Measurements from ENCODE around the gene CSRNP3.

The CSRNP3 gene

DNA sequence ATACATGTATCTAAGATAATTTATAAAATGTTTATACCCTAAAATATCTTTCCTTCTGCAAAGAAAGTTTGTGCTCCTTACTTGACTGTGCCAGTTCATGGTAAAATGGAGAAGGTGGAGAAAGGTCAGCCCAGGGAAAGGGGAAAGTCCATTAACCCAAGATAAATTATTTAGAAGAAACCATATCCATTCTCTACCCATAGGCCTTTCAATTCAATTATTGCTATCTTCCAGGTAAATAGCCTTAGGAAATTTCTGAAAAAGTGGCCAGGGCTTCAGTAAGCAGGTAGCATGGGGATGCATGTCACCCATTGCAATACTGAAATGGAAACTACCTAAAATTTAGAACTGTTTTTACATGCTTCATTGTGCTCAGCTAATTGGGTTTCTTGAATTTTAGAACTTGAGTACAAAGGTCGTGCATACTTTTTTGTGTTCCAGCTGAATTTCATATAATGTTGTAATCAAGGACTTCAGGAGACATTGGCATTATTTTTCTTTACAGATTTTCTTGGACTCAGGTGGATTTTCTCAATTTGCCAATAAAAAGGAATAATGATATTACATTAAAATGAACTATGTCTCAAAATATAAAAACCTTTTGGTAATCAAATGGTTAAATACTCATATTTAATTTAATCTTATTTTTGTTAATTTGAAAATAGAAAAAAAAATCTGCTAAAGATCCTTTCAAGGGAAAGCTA lies 124.9 kb downstream of the CSRNP3 start:
- no peak for DNase-seq

DNA sequence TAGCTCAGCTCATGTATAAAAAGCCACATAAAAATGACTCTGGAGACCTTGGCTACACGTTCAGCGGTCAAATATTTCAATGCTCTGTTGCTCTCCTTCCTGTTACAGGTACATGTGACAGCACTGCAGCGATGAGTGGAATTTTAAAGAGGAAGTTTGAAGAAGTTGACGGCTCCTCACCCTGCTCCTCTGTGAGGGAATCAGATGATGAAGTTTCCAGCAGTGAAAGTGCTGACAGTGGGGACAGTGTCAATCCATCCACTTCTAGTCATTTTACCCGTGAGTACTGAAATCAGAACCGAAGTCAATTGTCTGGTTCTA lies 125.4 kb downstream of the CSRNP3 start:
- no peak for DNase-seq

DNA sequence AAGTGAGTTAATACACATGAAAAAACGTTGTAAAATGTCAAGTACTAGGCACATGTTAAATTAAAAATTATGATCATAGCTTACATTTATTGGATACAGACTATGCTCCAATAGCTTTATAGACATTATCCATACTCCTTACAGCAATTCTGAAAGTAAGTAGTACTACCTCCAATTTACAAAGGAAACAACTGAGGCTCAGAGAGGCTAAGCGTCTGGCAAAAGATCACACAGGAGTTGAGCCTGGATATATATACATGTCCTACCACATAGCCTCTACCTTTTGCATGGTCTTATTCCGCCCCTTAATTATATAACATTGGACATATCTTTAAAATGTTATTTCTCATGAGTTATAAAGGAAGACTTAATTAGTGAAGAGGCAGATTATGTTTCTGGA lies 127.3 kb downstream of the CSRNP3 start:
- no peak for DNase-seq

DNA sequence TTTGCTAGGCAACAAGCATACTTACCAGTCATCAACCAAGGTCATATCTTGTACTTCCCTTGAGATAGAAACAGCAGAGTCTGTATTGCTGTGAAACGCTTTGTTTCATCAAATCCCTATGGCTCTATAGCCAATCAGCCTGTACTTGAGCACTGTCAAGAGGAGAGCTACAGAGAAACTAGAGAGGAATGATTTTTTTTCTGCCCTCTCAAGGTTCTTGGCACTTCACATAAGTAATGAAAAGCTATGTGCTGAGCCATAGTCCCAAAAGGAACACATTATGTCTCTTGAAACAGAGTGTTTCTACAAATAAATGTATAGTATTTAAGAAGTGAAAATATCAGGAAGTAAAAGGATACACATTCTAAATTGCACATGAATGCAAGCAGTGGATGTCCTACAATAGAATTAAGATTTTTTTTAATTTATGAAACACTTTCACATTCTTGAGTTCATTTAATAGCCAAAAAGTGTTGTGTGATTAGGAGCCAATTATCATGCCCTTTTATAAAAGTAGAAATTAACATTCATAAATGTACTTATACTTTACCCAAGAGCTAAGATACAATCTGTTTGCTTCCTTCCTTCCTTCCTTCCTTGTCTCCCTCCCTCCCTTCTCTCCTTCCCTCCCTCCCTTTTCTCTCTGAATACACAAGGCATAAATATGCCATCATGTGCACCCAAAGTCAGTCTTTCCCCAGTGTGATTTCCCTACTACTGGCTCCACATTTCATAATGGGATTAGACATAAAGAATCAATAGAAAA lies 131.8 kb downstream of the CSRNP3 start:
- no peak for DNase-seq

DNA sequence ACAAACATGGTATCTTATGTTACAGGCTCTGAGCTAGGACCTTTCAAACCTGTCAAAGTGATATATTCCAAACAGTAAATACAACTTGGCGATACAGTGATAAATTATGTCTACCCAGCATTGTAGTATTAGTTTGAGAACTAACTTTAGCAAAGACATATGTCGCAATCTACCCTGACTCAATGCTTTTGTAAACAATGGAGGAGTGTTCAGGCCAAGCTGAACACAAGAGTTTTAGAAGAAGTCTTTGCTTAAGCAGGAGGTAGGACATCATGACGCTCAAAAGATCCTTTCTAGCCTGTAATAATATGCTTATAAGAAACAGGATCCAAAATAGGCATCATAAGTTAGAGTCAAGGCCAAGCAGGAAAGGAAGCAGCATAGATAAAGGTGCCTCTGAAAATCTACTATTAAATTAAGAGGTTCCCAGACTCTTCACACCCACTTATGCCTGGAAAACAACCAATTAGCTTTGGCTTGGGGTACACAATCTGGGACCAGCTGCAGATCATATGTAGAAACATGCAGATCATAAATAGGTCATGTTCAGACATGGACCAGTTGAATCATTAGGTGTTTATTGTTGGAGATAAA lies 132.5 kb downstream of the CSRNP3 start:
- DNase-seq: peak; percentile 18

DNA sequence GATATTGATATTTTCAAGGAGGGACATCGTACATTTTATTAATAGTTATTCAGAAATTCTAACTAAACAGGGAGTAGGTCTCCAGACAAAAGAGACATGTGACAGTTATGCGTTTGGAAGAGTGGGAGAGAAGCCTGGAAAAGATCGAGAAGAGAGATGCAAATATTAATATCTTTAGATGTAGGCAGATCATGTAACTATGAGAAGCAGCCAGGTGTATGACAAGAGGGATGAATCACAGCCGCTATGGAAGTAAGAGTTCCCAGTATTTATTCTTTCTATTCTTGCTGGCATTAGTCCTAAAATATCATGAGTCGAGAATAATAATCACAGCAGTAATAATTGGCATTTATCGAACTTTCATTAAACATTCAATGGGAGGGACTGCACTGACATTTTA lies 140.2 kb downstream of the CSRNP3 start:
- no peak for DNase-seq

DNA sequence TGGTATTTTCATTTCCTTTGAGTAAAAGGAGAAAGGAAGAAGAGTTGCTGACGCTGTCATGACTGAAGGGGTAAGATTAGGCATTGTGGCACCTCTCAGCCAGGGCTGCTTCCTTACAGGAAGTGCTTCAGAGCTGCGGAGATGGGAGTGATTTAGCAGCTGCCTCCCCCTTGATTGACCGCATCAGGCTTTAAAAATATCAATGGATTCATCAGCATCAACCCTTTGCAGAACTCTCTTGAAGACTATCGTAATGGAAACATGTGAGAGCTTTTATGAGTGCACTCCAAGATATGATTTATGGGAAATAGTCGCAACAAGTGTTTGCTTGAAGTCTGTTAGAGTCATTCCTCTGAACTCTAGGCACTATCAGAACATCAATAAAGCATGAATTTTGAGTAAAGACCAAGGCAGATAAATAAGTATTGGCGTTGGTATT lies 141.1 kb downstream of the CSRNP3 start:
- DNase-seq: peak; percentile 51

DNA sequence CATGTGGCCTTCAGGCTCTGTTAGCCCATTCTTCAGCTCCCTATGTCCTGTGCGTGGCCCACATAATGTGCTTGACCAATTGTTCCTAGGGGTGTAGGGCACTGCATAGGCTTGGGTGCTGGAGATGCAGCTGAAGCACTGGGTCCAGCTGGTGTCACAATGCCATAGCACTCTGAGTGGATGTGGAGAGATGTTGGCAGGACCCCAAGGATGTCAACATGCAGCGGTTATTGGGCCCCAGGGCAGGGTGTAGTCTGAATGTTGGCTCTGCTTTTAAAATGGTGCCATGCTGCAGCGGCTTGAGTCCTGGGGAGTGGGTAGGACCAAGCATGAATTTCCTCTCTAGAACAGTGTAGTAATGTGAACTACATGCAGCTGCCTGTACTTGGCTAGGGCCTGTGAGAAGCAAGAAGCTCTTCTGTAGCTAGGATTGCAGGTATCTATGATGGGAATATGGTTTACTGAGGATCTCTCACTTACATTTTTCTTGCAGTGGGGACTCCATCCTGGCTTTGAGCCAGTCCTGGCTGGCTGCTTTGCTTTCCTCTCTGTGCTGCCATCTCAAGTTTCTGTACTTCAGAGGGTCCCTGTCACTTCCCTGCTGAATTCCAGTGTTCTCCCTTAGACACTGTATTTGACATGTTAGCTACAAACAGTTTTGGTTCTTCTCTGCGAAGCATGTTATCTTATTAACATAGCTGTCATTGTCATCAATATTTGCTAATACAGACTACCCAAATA lies 148.4 kb downstream of the CSRNP3 start:
- peak; percentile 42 for DNase-seq

DNA sequence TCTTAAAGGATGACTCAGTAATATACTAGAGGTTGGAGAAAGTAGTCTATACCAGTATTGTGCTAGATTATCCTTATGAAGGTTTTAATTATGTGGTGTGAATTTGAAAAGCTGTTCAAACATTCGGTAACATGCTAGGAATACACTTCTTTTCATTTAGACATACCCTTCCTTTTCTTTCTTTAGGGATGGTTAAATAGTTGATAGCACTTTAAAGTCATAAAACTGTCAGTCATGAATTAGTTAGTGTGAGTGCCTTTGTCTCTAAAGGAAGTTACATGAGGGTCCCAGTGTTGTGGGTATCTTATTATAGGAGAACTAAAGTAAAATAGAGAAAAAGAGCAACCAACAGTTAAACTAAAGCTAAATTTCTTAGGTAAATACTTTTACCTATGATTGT lies 149.3 kb downstream of the CSRNP3 start:
- DNase-seq: no peak

DNA sequence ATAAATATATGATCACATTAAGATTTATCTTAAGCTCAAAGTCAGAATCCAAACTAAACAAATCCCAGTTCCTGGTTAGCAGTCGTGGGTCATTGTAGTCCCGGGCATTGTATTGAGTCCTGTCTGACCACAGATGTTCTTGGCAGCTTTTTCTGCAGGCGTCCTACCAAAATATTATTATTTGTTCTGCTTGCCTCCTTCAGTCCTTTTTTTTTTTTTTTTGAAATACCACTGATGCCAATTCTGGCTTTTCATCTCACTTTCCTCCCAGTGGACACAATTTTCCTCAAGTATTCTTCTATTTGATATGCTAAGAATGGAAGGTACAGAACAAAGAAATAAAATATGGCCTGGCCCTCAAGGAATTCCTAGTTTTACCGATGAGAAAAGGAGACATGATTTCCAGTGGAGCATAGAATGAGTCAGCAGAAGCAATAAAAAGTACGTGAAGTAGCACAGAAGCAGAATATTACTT lies 151.6 kb downstream of the CSRNP3 start:
- no peak for DNase-seq

DNA sequence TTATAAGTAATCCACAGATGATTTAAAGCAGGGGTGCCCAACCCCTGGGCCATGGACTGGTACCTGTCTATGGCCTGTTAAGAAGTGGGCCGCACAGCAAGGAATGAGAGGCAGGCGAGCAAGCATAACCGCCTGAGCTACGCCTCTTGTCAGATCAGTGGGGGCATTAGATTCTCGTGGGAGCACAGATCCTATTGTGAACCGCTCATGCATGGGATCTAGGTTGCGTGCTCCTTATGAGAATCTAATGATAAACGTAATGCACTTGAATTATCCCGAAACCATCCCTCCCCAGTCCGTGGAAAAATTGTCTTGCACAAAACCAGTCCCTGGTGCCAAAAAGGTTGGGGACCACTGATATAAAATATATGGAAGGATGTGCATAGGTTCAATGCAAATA lies 153.7 kb downstream of the CSRNP3 start:
- no peak for DNase-seq

DNA sequence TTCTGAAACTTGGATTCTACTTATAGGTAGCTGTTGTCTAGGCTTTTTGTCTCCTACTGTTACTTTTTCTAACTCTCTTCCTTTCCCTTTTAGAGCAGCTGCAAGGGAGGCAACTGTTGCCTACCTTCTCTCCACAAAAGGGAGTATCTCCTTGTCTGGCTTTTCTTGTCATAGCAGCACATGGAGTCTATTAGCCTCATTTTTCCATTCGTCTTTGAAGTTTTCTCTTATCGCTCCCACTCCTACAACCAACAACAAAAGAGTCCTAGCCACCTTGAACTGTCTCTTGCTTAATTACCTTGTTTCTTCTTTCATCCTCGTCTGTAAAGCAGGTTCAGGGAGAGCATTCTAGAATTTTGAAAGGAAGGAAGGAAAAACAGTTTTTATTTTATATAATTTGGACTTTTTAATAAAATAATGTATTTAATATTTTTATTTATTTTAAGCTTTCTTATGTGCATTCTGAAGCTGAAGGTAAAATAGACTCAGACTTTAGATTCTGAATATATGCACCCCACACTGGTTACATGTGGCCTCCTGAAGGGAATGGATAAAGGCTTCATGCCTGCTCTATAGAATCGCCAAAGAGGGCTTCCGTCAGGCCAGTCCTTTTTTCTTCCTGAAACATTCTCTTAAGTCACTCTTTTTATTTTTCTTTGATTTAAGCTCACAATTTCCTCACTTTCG lies 154.4 kb downstream of the CSRNP3 start:
- no peak for DNase-seq

DNA sequence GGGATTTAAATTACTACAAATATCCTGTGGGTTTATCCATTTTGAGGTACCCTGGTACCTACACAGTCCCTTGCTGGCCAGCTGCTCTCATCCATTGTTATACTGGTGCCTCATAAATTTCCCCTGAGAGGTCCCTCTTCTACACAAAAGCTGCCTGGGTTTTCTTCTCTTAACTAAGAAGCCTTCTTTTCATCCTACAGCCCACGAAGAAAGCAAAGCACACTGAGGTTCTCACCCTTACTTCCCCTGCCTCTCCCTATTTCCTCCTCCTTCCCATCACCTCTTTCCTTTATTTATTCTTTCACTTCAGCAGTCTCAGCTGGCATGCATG lies 154.9 kb downstream of the CSRNP3 start:
- no peak for DNase-seq

DNA sequence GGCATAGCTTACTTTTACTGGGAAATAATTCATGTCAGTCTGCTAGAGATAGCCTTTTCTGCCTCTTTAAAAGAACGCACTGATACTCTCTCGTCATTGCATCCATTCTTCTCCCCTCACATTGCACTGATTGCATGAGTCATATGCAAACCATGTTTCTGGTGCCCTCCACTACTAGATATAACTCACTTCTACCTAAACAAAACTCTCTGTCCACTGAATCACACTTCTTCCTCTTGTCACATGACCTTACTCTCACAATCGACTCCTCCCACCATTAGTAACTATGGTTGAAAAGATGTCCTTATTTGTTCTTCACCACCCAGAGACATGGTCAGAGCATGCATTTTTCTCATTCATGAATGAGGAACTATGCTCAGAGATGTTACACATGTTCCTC lies 158.0 kb downstream of the CSRNP3 start:
- DNase-seq: no peak

DNA sequence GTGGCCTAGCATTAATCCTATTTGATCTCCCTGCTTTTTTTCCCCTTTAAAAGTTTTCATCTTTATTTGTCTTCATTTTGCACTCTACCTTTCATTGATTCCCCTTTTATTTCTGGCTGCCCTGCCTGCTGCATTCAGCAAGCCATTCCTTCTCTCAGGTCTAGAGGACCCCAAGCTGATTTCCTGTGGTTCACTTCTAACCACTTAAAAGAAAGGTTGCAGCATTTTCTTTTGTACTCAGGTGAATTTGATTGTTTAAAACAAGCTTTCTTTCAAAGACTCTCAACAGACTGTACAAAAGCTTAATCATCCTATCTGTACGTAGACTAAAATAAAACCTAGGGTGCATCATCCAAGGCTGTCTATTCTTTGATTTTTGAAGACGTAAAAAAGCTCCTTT lies 160.3 kb downstream of the CSRNP3 start:
- no peak for DNase-seq

DNA sequence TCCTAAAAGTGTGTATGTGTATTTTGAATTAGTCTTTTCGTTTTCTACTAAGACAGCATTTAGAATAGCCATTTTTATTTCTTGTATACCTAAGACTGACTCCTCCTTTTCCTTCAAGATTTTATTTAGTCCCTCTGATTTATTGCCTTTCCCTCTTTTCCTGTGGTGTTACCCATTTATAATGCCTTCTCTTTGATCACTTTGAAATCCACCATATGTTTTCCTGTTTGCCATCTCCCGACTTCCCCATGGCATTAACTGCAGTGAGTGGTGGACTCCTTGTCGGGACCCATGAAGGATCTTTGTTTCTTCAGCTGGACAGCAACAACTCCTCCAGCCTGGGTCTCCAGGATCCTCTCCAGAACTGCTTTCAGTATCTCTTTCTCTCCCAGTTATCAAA lies 160.7 kb downstream of the CSRNP3 start:
- DNase-seq: no peak

DNA sequence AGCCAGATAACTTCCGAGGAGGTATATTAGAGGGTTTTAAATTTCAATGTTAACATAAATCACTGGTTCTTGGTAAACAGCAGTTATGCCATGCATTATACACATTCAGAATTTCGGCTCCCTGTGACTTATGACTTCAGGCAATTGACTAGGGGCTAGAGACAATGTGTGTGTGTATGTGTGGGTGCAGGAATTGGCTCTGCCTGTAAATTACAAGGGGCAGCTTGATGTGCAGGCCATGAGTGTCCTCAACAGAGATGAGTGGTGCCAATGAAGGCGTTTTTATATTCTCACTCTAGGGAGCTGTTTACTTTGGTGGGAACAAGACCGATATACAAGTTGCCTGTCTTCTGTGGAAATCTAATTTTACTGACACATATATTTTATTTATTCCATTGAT lies 161.6 kb downstream of the CSRNP3 start:
- peak; percentile 53 for DNase-seq

DNA sequence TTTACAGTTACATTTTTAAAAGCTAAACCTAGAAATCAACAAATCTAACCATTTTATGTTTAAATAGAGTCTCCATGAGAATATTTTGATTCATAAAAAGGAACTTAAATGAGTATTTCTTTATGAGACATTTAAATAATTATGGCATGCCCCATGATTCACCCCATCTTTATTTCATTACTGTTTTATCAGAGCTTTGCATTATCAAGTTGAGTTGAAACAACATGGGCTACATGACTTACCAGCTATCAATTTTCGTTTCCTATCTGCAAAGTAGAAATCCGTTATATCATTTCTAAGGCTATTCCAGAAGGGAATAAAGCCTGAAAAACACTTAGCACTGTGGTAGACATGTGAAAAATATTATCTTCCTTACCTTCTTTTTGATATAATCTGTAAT lies 163.1 kb downstream of the CSRNP3 start:
- DNase-seq: no peak

DNA sequence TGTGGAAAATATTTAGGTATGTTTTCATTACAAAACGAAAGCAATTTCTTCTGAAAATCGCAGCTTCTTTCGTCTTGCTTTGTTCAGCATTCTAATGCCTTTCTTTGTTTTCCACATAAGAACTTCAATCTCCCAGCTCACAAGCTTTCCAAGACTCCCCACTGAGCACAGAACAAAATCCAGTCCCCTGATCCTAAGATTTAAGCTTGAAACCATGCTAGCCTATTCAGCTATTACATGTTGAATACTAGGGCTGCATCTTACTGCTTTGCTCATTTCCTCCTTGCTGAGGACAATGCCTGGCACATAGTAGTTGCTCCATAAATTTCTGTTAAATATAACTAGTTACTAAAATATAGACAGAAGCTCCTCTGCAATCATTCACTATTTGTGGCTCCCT lies 163.9 kb downstream of the CSRNP3 start:
- DNase-seq: no peak

DNA sequence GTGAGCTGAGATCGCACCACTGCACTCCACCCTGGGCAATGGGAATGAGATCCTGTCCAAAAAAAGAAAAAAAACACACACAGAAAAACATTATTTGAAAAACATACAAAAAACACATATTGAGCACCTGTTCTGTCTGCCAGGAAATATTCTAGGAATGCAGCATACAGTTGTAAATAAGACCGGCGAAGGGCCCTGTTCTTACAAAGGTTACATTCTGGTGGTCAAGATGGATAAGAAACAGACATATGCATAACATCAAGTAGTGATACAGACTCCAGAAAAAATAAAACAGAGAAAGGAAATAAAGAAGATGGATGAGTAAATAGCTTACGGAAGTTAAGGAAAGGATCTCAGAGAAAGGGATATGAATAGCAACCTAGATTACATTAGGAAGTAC lies 164.8 kb downstream of the CSRNP3 start:
- no peak for DNase-seq

DNA sequence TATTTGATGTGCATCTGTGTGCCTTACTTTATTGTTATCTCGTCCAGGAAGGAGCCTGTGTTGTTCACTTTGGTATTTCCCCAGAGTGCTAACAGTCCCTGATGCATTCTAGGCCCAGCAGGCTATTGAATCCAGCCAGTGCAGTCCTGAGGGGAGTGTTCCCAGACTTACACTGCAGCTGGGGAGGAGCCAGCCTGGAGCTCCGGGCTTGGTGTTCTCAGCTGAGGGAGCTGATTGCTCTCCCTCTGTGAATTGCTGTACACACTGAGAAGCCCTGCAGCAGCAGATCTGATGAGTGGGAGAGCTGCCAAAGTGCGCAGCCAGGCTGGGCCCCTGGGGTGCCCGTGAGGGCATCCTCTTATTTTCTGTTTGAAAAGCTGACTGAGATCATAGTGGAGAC lies 165.4 kb downstream of the CSRNP3 start:
- DNase-seq: peak; percentile 78

DNA sequence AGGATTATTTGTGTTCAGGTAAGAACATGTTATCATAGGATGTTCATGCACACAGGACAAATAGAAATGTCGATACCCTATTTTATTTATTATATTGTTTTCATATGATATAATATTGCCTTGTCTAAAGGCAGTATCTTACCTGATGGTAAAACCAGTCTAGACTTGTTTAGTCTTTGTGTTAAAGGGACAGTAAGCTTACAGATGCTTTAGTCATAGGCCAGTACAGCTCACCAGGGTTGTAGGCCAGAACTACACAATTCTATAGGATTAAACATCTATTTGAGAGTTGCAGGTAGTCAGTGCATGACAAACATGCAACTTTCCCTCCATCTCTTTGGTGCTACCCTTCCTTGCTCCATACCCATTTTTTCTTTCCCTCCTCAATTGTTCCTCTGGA lies 166.0 kb downstream of the CSRNP3 start:
- DNase-seq: no peak

DNA sequence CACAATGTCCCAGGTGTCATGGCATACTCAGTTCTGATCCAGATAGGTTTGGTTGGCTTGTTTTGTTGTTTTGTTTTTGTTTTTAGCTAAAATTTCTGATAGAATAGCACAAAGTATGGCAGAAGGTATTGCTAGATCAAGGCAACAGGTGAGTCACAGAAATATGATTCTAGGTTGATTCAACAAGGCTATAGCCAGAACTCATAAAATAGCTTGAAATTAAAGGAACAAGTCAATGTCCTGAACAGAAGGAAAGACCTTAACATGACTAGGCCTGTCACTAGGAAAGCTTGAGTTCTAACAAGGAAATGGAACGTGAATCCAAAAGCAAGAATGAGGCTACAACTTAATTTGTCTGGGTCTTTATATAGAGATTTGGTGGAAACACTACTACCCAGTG lies 167.5 kb downstream of the CSRNP3 start:
- DNase-seq: no peak

Measured in DMS153 (cell line).